ENCODE data around the gene CRIP1.

The CRIP1 gene

DNA sequence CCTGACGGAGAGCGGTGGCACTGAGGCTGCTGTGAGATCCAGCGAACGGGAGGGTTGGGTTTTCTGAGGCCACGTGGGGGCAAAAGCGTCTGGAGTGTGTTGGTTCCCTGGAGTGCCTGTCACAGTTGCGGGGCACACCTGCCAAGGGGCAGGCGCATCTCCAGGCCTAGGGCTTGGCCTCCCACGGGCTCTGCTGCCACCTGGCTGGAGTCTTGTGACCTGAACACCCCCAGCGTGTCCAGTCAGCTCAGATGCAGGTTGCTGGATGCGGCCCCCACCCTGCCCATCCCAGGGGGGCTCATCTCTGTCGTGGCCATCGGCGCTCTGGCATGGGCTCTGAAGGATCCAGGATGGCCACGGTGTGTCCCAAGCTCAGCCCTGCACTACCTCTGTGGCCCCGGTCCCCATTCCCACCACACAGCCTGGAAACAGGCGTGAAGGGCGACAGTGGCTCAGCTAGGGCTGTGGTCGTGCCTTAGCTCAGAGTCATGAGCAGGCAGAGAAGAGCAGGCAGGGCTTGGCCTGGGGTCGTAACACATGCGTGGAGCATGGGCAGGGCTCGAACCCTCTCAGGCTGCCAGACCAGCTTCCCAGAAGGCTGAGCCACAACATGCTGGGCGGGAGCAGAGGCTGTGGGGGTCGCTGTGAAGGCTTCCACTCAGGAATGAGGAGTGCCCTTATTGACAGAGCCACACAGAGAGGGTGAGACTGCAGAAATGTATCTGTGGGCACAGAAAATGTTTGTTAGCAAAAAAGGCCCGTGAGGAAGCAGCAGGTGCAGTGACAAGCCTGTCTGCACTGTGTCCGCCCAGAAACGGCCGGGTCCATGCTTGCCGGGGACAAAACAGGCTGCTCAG, 35.6 kb upstream of the CRIP1 start:
- DNase-seq (ENCODE audit: low read depth in 1 of 2, low spot score in 1 of 2) = no peak

GRCh38 chr14:105452963-105453362, 33.7 kb upstream of the CRIP1 start:
- DNase-seq (ENCODE audit: low read depth in 1 of 2, low spot score in 1 of 2) = no peak

DNA sequence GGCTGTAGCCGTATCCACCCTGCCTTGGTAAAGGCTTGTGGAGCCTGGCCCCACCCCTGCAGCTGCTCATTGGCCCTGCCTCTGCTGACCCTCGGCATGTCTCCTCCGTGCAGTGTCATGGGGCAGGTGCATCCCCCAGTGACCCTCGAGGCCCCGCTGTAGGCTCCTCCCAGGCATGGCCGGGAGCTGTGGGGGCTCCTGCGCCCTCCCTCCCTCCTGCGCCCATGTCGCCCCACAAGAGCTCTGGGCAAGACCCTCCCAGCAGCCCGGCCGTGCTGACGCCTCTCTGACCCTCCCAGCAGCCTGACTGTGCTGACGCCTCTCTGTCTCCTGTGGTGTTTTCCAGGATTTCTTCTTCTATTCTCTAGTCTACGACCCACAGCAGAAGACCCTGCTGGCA, 32.8 kb upstream of the CRIP1 start:
- DNase-seq (ENCODE audit: low read depth in 1 of 2, low spot score in 1 of 2) = no peak

GRCh38 chr14:105455086-105455640, 31.5 kb upstream of the CRIP1 start:
- DNase-seq (ENCODE audit: low read depth in 1 of 2, low spot score in 1 of 2) = no peak

GRCh38 chr14:105455766-105456660, 30.7 kb upstream of the CRIP1 start:
- DNase-seq (ENCODE audit: low read depth in 1 of 2, low spot score in 1 of 2) = no peak

GRCh38 chr14:105456736-105457617, 29.7 kb upstream of the CRIP1 start:
- no peak for DNase-seq (ENCODE audit: low read depth in 1 of 2, low spot score in 1 of 2)

GRCh38 chr14:105458010-105458409, 28.7 kb upstream of the CRIP1 start:
- no peak for DNase-seq (ENCODE audit: low read depth in 1 of 2, low spot score in 1 of 2)

DNA sequence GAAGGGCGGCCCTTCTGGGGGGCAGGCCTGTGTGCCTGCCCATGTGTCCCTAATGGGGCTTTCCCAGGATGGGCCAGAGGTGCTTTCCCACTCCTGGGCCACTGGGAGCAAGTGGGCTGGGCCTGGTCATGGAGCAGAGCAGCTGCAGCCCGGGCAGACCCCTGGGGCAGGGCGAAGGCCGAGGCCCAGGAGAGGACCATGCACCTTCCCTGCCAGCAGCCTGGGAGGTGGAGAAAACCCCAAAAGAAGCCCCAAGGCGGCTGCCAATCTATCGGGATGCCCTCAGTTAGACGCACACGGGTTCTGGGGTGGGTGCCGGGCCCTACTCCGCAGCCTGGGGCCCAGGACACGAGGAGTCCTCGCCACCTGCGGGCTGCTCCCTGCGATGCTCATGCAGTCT, 28.1 kb upstream of the CRIP1 start:
- no peak for DNase-seq (ENCODE audit: low read depth in 1 of 2, low spot score in 1 of 2)

GRCh38 chr14:105460116-105460515, 26.6 kb upstream of the CRIP1 start:
- no peak for DNase-seq (ENCODE audit: low read depth in 1 of 2, low spot score in 1 of 2)

DNA sequence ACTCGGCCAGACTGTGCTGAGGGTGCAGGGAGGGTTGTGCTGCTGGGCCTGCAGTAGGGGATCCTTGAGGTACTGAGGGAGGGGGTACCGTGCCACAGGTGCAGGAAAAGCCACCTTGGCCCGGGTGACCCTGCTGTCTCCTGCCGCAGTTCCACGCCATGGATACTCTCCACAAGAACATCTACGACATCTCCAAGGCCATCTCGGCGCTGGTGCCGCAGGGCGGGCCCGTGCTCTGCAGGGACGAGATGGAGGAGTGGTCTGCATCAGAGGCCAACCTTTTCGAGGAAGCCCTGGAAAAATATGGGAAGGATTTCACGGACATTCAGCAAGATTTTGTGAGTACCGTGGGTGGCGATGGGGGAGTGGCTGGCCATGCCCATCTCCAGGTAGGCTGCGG, 26.1 kb upstream of the CRIP1 start:
- DNase-seq (ENCODE audit: low read depth in 1 of 2, low spot score in 1 of 2) = no peak

DNA sequence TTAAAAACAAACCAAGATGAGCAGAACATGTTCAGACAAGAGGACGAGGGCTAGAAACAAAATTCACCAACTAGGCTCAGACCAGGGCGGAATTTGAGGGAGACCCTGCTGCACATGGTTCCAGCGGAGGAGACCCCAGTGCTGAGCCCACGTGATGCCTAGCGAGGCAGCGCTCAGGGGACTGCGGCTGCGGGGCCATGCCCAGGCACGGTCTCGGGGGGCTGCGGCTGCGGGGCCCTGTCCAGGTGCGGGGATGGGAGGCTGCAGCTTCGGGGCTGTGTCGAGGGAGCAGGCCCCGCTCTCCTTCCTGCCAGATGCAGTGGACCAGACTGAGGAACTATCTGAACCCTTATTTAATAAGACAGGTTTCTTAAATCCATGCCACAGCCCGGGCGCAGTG, 24.8 kb upstream of the CRIP1 start:
- DNase-seq (ENCODE audit: low read depth in 1 of 2, low spot score in 1 of 2) = no peak

- no peak for DNase-seq (ENCODE audit: low read depth in 1 of 2, low spot score in 1 of 2)
Observed at GRCh38 chr14:105464501-105464900, 22.2 kb upstream of the CRIP1 start.

GRCh38 chr14:105465209-105466031, 21.3 kb upstream of the CRIP1 start:
- no peak for DNase-seq (ENCODE audit: low read depth in 1 of 2, low spot score in 1 of 2)

GRCh38 chr14:105466531-105467248, 20.0 kb upstream of the CRIP1 start:
- no peak for DNase-seq (ENCODE audit: low read depth in 1 of 2, low spot score in 1 of 2)

GRCh38 chr14:105467249-105467941, 19.3 kb upstream of the CRIP1 start:
- no peak for DNase-seq (ENCODE audit: low read depth in 1 of 2, low spot score in 1 of 2)

DNA sequence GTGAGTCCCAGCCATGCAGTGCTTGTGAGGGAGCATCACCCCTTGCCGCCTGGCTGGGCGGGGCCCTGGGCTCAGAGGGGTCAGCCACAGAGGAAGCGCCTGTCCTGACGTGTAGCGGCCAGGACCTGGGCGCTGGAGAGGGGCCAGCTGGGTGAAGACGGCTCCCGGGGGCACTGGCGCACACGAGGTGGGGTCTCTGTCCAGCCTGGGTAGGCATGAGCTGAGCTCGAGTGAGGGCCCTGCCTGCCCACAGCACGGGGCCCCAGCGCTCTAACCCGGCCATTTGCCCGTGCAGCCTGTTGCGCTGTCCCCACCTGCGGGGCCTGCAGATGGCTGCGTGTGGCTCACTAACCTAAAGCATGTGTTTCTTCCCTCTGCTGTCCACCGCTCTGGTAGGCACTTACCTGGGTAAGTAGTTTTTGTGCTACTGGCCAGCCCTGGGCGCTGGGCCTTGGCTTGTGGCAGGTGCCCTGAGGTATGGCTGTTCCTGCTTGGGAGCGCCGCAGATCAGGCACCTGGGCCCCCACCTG, 18.7 kb upstream of the CRIP1 start:
- no peak for DNase-seq (ENCODE audit: low read depth in 1 of 2, low spot score in 1 of 2)

GRCh38 chr14:105468621-105469241, 18.0 kb upstream of the CRIP1 start:
- no peak for DNase-seq (ENCODE audit: low read depth in 1 of 2, low spot score in 1 of 2)
